GM12873 (cell line): ENCODE data around the gene EMC10.
A peak's percentile ranks its signal among the peaks of the same experiment; 100 is the strongest.

Experiments used
- TF ChIP-seq, protein P1 (sequence below): IDR thresholded peaks from 2 replicates; pipeline ENCODE4 v1.5.1; 2012; ENCODE audit warnings: low read depth, mild to moderate bottlenecking, moderate library complexity, low read length, control low read depth; ENCODE audit not compliant: insufficient read depth; ENCODE audit errors: missing control alignments

Gene EMC10

DNA sequence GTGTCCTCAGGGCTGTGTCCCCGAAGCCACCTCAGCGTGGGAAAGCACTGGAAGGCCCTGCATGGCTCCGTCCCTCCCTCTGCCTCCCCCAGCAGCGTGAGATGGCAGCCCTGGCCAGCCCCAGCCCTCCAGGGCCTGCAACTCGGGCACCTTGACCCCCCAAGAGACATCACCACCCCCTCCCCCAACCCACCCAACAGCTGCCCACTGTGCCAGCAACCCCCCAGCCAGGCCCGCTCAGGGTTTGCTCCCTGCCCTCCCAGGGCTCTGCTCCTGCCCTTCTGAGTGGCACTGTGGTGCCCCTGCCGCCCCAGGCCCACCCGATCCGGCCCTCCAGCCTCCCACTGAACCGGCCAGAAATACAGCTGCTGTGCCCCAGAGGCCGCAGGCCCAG lies 38.9 kb downstream of the EMC10 start:
- TF ChIP-seq, protein P1, sequence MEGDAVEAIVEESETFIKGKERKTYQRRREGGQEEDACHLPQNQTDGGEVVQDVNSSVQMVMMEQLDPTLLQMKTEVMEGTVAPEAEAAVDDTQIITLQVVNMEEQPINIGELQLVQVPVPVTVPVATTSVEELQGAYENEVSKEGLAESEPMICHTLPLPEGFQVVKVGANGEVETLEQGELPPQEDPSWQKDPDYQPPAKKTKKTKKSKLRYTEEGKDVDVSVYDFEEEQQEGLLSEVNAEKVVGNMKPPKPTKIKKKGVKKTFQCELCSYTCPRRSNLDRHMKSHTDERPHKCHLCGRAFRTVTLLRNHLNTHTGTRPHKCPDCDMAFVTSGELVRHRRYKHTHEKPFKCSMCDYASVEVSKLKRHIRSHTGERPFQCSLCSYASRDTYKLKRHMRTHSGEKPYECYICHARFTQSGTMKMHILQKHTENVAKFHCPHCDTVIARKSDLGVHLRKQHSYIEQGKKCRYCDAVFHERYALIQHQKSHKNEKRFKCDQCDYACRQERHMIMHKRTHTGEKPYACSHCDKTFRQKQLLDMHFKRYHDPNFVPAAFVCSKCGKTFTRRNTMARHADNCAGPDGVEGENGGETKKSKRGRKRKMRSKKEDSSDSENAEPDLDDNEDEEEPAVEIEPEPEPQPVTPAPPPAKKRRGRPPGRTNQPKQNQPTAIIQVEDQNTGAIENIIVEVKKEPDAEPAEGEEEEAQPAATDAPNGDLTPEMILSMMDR: no peak

DNA sequence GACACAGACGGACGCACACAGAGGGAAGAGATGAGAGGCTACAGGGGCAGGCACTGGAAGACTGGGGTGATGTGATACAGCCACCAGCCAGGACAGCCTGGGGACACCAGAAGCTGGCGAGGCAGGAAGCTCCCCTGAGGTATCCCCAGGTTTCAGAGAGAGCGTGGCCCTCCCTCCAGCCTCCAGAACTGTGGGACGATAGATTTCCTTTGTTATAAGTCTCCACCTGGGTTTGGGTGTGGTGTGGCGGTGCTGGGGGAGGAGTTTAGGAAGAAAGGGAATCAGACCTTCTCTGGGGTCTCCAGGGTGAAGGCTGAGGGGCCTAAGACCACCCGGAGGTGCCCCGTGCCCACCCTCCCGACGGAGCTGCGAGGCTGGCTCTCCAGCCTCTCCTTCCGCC lies 40.1 kb downstream of the EMC10 start:
- TF ChIP-seq, protein P1: no peak

DNA sequence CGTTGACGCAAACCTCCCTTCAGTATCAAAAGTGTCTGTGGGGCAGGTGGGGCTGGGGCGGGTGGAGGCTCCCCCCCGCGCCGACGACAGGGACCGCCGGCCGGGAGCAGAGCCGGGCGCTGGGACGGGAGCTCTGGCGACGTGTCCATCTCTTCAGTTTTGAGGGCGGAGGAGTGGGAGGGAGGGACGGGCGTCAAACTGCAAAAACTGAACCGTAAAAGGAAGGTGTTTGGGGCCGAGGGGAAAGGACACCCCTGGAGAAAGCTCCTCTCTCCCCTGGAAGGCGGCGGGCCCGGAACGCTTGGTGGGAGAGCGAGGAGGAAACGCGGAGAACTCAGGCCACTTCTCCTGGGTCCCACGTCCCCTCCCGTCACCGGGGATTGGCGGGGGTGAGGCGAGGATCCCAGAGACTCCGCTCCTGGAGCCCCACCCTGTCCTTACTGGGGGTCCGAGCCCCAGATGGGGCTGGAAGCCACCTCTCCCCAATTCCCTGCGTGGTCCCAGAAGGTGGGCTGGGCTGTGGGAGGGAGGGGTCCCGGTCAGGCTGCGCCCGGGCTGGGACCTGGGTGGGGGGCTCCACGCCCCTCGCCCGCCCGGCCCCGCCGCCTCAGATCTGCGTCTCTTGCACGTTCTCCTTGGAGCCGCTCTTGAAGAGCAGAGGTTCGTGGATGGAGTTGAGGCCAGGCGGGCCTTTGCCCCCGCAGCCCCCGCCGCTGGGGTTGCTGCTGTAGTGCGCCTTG lies 40.8 kb downstream of the EMC10 start:
- TF ChIP-seq, protein P1: no peak

DNA sequence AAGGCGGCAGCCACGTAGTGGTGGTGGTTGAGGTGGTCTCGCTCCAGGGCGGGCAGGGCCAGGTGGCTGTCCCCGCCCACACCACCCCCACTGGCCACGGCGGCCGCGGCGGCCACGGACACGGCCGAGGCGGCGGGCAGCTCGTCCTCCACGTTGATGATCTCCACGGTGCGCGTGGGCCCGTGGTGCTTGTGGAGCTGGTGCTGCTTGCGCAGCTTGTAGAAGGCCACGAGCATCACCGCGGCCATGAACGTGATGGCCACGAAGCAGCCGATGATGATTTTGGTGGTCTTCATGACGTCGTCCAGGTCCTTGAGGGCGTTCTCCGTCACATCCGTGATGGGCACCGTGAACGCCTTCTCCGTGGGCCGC lies 41.4 kb downstream of the EMC10 start:
- TF ChIP-seq, protein P1: no peak

DNA sequence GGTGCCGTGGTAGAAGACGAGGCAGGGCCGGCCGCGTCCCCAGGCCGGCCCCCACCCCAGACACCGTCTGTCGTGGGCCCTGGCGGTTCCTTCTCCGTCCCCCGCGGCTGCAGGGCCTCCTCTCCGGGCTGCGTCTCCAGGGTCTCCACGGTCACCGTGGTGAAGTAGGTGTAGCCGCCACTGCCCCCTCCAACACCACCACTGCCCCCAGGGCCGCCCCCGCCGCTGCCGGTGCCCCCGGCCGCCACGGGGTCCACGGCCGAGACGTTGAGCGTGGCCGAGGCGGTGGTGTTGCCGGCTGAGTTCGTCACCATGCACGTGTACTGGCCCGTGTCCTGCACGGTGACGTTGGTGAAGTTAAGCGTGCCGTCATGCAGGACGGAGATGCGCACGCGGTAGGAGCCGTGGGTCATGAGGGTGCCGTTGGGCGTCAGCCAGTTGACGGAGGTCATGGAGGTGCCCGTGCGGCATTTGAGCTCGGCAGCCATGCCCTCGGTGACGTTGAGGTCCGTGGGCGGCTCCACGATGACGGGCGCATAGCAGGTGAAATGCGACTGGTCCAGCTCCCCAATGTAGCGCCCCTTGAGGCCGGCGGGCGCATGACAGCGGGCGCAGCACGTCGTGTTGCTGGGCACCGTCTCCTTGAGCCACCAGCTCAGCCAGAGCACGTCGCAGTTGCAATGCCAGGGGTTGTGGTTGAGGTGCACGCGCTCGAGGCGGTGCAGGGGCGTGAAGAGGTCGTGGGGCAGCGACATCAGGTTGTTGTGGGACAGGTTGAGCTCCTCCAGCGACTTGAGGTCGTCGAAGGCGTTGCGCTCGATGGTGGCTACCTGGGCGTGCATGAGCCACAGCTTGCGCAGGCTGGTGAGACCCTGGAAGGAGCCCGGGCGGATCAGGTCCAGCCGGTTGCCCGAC lies 42.0 kb downstream of the EMC10 start:
- TF ChIP-seq, protein P1: peak; percentile 41

DNA sequence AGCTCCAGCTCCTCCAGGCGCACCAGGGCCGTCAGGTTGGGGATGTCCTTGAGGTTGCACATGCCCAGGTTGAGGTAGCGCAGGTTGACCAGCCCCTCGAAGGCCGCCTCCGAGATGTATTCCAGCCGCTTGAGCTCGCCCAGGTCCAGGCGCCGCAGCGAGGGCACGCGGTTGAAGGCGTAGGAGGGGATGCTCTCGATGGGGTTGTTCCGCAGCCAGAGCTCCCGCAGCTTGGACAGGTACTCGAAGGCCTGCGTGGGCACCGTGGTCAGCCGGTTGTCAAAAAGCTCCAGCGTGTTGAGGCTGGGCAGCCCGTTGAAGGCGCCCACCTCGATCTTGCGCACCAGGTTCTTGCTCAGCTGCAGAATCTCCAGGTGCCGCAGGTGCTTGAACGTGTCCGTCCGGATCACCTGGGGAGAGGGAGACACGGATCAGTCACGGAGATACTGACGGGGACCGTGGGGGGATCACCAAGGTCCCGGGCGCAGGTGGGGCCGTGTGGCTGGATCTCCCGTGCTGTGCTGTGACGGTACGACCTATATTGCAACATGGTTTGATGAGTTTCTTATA lies 42.8 kb downstream of the EMC10 start:
- TF ChIP-seq, protein P1: no peak
